Measurements from ENCODE around the gene NTF3. TPM values are rescaled to one million over a fixed set of nuclear protein-coding genes. Genes with fewer than 3 reads are reported as not detected.

NTF3 gene
- total and polyA plus RNA-seq, 2 of the 8 experiments (the other 6 are each of a cell fraction or from before 2014, with no cell fraction given) = 1.4 to 2.3 TPM

GRCh38 chr12:5524769-5525436, 93.0 kb downstream of the NTF3 start (continued):
- TF ChIP-seq CHD7 (IDR thresholded peaks at IDR 0.05; ENCODE audit: insufficient replicate concordance, low read length) (no peak), RBBP5 (IDR thresholded peaks at IDR 0.05; ENCODE audit: borderline replicate concordance, low read depth, low read length) (no peak), ATF2 (IDR thresholded peaks at IDR 0.05; ENCODE audit: low read length) (no peak), BACH1 (IDR thresholded peaks at IDR 0.05; ENCODE audit: low read length) (no peak), SP2 (IDR thresholded peaks at IDR 0.05; ENCODE audit: low read length) (no peak), TAF1 (IDR thresholded peaks at IDR 0.05; ENCODE audit: low read depth, low read length) (no peak), SIRT6 (IDR thresholded peaks at IDR 0.05; ENCODE audit: low read length) (no peak), HDAC2 (IDR thresholded peaks at IDR 0.05; ENCODE audit: borderline replicate concordance in 1 of 2, low read depth in 2 of 2, low read length in 2 of 2) (no peak), CEBPB (IDR thresholded peaks at IDR 0.05; ENCODE audit: low read depth, low read length) (no peak)
